Anterior cingulate cortex (tissue), 58 donors: ENCODE results near the gene TMEM9.

Source experiments
- DNase-seq, 58 donors: peaks; one replicate each; lab custom pipeline; 2025; lab: John Stamatoyannopoulos, UW

The TMEM9 gene

GRCh38 chr1:201147396-201148015 is 6.8 kb downstream of the TMEM9 start:
- DNase-seq = no peak

- no peak for DNase-seq
These were observed 7.5 kb downstream of the TMEM9 start for GRCh38 chr1:201146626-201147390.

GRCh38 chr1:201145816-201146215 is 8.5 kb downstream of the TMEM9 start:
- no peak for DNase-seq

- no peak for DNase-seq
These were observed 9.1 kb downstream of the TMEM9 start for GRCh38 chr1:201145132-201145531.

GRCh38 chr1:201144701-201145100 is 9.6 kb downstream of the TMEM9 start:
- DNase-seq = no peak

- DNase-seq = peak in 20 of 58 donors; percentile 5 to 43 (median 20)
These were observed 10.3 kb downstream of the TMEM9 start for GRCh38 chr1:201143726-201144635.

- no peak for DNase-seq
These were observed 11.2 kb downstream of the TMEM9 start for GRCh38 chr1:201142849-201143725.

GRCh38 chr1:201142011-201142848 is 12.0 kb downstream of the TMEM9 start:
- peak in 12 of 58 donors; percentile 3 to 24 (median 12) for DNase-seq

GRCh38 chr1:201141418-201141817 is 12.9 kb downstream of the TMEM9 start:
- no peak for DNase-seq

GRCh38 chr1:201140941-201141260 is 13.4 kb downstream of the TMEM9 start:
- no peak for DNase-seq

- DNase-seq = no peak
These were observed 13.9 kb downstream of the TMEM9 start for GRCh38 chr1:201140235-201140940.

GRCh38 chr1:201139756-201140155 is 14.5 kb downstream of the TMEM9 start:
- no peak for DNase-seq

- DNase-seq = no peak
These were observed 15.0 kb downstream of the TMEM9 start for GRCh38 chr1:201139306-201139705.

- peak in 2 of 58 donors; percentile 22 to 33 for DNase-seq
These were observed 15.9 kb downstream of the TMEM9 start for GRCh38 chr1:201138311-201138840.

- DNase-seq = peak in 47 of 58 donors; percentile 3 to 82 (median 41)
These were observed 16.5 kb downstream of the TMEM9 start for GRCh38 chr1:201137579-201138310.

- DNase-seq = no peak
These were observed 17.3 kb downstream of the TMEM9 start for GRCh38 chr1:201137024-201137392.

- DNase-seq = peak in 1 of 58 donors; percentile 19
These were observed 17.8 kb downstream of the TMEM9 start for GRCh38 chr1:201136355-201137023.
